Hematopoietic multipotent progenitor cell (in vitro differentiated cells): Measurements from ENCODE around the gene USP2. TPM values are rescaled to one million over a fixed set of nuclear protein-coding genes. Genes with fewer than 3 reads are reported as not detected.
A peak's percentile ranks its signal among the peaks of the same experiment; 100 is the strongest.

Experiments used
- DNase-seq, 3 donors: peaks; one replicate each; pipeline ENCODE4 v3.0.0-alpha.2; 2011 to 2015; ENCODE audit warnings: low read depth in 2 of 3, low spot score in 2 of 3
- total RNA-seq: library from RNA; depleted of rRNA; stranded (reverse); fragments of >200 nt; gene quantifications from one replicate; pipeline ENCODE4 v1.2.3, GENCODE V29; 2012

Gene USP2
- total RNA-seq, 1 donor = 0.54 TPM

DNA sequence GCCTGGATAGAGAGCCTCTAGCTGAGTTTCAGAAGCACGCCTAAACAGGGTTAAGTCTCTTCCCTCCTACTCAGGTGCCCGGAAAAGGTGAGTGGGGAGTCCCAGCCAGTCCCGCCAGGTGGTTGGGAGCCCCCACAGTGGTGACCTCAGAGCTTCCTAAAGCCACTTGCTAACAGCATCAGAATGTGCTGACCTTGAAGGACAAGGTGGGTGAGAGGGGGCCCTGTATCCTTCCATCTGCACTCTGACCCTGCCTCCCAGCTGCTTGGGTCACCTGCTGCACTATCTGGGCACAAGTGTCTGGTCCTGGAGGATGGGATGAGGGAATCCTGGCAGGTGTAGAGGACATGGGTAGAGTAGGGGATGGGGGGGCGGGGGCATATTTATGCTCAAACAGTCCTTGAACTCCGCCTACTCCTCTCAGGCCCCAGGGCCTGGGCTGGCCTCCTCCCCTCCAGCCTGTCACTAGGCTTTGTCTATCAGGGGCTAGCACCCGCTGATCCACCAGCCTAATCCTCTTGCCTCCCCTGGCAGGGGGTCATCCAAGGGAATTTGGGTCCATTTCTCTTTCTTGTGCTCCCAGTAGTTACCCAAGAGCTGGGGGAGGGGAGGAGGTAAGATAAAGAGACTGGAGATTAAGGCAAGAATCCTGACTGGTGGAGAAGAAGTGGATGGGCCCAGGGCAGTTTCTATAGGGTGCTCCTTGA, 3.4 kb downstream of the USP2 start:
- no peak for DNase-seq

DNA sequence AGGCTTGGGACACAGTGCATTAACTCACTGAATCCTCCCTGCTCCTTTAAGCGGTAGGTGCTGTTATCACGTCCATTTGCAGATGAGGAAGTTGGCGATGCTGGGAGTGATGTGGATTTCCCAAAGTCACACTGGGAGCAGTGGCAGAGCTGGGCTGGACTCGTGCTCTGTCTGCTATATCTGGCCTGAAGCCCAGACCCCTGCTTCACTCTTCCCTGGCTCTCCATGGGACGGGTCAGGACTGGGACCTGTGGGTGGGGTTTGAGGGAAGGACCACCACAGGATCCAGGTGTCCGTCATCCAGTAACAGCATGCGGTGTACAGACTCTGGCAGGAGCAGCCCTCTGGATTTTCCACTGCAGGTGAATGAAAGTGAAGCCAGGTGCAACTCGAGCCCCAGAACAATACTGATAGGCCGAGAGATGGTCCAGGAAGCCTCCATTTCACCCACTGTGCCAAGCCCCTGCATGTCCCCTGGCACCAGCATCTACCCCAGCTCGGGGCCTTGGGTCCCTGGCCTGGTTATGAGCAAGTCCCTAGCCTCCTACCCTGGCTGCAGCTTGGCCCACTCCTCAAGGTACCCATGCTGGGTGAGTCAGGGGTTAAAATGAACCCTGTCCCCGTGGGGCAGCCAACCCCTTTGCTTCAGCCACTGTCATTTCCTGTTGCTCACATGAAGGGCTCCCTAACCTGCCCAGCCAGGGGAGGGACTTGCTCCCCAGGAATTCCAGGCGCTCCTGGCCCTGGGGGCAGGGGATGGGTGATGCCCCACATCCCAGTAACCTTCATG, 4.2 kb downstream of the USP2 start:
- no peak for DNase-seq

DNA sequence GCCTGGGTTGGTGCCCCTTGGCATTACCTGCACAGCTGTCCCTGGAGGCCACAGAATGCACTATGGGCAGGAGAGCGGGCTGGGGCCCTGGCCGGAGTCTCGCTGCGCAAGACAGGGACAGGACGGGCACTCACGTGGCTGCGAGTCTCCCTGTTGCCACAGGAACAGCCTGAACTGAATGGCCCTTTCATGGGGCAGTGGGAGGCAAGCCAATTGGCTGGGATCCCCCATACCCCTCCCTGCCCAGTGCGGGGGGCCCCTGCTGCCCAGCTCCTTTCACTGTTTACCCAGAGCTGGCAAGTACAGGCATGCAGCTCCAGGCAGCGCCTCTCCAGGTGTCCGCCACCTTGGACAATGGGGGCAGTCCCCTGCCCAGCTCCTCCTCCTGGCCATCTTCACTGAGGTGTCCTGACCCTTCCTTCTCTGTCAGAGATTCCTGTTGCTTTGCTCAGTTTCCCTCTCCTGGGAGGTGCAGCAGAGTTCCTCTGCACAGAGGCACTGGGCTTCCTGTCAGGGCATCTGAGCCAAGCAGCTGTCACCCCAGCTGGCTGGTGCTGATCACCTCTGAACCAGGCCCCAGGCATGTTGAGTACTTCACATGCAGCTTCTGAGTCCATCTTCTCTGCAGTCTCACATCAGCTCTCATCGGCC, 5.2 kb downstream of the USP2 start:
- DNase-seq = no peak

DNA sequence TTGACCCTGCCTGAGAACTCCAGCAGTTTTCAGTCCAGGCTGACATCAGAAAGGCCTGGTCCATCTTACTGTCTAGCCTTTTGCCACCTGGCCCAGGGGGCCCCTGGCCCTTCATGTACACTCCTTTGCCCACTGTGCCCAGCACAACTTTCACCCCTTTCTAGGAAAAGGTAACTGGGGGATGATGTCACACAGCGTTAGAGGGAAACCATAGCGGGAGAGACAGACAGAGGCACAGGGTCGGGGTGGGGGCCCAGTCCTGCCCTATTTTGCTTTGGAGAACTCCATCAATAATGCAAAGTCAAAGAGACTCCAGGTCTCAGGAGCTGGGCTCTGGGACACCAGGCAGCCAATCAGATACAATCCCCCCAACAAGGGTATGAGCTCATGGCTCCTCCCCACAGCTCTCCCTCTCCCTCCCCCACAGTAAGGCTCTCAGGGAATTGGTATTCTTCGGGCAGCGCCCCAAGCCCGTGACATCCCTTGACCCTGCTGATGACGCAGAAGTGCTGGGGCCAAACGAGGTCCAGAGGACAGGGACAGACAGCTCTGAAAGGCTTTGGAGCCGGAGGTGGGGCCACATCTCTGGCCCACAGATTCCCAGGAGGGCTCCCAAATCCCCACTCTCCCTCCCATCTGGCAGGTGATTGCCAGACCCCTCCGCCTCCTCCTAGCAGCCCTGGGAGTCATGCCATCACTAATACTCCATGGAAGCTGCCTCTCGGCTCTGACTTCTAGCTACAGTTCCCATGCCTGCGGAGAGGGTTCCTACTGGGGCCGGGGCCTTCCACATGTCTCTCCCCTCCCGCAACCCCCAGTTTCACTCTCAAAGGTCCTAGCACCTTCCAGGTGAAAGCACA, 5.9 kb downstream of the USP2 start:
- DNase-seq = no peak

DNA sequence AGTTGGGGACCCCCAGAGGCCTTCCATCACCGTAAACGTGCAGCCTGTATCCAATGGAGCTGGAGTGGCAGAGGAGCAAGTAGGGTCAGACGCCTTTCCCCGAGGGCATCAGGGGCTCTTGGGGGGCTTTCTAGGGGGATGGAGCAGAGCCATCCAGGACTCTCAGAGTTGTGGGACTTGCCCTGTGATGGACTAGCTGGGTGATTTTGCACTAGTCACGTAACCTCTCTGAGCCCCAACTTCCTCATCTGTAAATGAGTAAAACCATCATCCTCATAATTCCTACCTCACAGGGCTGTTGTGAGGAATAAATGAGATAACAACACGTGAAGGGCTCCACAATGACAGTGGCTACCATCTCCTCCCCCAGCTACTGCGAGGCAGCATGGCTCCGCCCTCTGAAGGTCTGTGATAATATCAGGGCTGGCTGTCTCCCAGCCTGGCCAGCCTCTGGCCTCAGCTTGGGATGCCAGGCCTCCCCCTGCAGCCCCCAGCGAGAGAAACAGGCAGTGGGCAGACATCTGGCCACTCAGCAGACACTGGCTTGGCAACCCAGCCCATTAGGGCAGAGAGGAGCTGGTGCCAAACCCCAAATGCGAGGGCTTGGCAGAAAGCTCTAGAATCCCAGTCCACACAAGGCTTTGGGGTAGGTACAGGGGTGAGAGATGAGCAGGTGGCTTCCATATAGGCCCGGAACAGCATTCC, 6.7 kb downstream of the USP2 start:
- DNase-seq = no peak

DNA sequence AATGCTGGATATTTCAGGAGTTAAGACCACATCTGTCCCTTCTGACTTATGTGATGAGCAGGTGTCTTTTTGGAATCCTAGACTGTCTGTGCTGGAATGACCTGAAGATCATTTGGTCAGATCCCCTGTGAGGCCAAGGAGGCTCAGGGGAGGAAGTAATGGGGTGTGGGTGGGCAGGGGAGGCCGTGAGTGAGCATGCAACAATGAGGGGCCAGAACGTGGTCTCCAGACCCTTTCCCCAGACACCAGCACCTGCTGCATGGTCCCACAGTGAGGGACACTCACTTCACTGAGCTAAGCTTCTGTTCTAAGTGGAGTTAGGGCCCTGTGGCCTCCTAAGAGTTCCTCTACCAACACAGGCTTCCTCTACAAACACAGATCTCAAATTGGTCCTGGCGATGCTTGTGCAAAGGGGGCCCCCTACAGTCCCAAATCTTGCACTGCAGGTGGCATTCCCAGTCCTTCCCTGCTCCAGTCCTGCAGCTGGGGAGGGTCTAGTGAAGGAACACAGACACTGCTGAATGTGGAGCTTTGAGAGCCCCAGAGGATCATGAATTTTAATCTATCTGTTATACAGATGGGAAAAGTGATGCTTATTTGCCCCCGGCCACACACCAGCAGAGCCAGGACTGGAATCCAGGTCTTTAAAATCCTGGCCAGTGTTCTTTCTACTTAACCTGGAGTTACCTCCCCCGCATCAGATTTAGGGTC, 7.4 kb downstream of the USP2 start:
- peak in 2 of 3 donors; percentile 31 to 55 for DNase-seq

DNA sequence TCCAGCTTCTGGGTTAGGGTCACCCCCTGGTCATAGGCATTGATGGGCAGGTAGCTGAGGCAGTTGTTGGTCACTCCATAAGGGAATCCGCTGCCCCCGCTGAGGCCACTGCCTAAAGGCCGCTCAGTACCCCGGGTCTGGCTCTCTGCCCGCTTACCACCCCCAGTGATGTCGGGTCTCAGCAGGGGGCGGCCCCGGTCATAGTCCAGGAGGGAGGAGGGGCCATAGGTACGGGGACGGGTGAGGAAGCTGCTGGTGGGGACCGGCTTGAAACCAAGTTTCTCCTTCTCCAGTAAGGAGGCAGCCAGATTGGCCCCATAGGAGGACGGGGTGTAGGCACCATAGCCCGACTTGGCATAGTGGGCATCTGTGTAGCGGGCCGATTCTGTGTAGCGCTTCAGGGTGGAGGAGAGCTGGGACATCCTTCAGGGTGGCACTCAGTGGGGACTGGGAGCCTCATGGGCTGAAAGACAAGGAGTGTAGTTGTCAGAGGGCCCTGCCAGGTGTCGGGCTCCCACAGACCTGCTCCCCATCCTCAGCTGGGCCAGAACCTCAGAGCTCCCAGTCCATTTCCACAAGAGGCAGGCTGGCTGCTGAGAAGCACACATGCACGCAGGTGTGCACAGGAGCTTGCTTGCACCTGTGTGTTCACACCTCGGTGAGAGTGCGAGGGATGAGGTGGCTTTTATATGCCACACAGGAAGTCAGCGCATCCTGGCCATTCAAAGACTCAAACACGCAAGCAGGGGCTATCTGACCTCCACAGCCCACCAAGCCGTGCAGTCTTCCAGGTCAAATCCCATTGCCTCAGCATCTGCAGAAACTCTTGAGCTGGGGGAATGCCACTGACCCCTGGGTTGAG, 8.2 kb downstream of the USP2 start:
- no peak for DNase-seq

DNA sequence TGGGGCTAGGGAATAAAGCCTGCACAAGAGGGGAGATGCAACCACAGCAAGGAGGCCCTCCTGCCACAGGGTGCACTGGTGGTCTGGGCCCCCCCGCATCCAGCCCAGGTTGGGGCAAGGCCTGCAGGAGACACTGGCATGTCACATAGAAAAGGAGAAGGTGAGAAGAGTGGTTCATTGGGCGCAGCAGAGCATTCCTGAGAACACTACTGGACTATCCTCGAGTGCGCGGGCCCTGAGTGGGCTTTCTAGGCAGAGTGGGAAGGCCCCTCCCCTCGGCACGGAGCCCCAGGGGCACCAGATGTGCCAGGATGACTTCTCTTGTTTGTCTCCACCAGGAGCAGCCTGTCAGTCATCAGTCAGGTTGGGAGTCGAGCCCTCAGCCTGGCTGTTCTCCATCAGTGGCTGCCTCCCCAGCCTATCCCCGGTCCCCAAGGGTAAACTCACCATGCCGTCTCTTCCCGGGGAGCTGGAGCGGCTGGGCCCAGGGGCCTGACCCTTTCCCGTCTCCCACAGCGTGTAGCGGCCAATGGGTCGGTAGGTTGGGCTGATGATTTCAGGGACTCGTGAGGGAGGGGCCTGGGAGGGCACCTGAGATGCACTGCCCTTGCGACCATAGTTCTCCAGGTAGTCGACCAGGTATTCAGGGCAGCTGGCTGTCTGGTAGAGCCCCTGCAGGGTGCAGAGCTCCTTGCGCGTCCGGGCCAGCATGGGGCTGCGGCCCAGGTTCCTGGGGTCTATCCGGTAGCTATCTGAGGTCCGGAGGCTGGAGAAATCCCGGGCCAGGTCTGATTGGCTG, 9.0 kb downstream of the USP2 start:
- no peak for DNase-seq

DNA sequence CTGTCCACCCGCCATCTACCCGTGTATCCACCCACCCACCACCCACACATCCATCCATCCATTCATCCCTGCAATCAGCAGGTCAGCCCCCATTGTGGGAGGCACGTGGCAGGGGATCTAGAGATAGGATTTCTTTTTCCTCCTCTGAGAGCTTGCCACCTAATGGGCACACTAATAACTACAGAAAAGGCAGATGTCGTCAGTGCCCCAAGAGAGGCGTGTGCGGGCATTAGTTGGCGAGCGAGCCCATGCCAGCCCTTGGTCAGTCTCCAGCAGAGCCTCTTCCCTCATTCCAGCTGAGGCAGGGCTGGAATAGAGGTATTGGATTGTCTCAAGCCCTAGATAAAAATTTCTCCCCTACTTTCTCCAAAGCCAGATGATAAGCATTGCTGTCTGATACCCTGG, 9.7 kb downstream of the USP2 start:
- DNase-seq = peak in 1 of 3 donors; percentile 39

DNA sequence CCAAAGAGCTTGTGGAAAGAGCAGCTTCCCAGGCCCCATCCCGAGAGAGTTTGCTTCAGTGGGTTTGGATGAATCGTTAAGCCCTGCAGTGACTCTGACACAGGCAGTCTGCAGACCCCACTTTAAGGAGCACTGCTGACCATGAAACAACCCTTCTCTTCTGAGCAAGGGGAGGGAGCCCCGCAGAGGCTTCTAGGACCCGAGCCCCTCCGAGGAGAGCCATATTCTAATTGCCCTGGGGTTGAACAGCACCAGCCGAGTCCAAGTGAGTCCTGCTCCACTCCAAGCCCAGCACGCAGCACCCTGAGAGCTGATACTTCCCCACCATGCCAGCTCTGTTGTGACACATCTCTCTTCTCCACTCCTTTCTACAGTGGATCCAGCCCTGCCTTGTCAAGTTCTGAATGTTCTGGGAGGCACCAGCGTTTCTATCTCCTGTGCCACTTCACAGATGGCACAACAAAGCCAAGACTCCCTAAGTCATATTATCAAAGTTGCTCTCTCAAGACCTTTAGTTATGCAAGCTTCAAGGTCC, 10.4 kb downstream of the USP2 start:
- DNase-seq = no peak

DNA sequence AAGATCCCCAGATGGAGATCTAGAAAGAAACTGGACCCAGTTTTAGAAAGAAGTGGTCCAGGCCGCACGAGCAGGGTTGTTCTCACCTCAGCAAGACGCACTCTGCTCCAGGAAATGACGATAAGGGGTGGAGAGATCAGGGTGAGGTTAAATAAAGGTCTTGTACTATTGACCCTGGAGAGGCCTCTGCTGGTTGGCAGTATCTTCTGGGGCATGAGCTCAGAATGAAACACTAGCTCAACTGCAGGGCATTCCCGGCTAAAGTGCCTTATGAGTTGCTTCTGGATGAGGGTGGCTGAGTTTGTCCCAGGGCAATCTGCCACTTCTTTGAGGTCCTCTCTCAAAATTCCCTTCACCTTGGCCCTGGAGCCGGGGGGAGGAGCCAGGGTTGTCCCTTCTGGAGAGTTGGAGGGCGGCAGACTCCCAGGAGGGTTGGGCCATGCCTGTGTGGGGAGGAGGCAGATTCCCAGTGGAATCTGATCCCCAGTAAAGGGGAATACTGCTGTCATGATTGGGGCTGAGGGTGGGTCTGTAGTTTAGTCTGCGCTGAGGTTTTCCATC, 10.9 kb downstream of the USP2 start:
- no peak for DNase-seq

DNA sequence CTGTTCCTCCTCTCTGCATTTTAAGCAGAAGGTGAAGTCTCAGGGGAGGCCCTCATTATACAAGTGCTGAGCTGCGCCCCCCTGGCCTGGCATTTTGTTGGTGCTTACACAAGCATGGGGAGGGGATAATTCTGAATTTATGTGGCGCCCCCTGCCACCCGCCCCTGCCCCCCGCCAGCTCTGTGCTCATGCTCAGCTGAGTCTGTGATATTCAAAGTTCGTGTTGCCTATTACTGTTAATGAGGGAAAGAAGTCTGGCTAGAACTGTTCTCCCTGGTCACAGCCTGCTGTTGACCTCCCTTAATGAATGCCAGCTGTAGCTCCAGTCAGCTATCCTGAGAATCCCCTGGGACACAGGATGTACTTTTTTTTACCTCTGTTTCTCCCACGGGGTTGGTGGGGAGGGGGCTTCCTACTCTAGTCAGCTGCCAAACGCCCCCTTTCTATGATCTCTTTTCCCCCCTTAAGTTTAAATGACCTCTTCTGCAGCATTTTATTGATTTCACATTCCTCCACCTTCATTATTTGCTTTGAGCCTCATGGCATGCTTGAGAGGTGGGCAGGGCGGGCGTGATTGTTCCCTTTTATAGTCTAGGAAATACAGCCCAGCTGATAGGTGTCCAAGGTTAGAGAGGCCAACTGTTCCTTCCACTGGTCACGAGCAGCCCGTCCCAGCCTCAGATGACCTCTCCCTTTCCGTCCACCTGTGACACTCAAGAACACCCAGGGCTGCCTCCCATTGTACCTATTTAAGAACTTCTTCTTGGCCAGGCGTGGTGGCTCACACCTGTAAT, 12.2 kb downstream of the USP2 start:
- no peak for DNase-seq

DNA sequence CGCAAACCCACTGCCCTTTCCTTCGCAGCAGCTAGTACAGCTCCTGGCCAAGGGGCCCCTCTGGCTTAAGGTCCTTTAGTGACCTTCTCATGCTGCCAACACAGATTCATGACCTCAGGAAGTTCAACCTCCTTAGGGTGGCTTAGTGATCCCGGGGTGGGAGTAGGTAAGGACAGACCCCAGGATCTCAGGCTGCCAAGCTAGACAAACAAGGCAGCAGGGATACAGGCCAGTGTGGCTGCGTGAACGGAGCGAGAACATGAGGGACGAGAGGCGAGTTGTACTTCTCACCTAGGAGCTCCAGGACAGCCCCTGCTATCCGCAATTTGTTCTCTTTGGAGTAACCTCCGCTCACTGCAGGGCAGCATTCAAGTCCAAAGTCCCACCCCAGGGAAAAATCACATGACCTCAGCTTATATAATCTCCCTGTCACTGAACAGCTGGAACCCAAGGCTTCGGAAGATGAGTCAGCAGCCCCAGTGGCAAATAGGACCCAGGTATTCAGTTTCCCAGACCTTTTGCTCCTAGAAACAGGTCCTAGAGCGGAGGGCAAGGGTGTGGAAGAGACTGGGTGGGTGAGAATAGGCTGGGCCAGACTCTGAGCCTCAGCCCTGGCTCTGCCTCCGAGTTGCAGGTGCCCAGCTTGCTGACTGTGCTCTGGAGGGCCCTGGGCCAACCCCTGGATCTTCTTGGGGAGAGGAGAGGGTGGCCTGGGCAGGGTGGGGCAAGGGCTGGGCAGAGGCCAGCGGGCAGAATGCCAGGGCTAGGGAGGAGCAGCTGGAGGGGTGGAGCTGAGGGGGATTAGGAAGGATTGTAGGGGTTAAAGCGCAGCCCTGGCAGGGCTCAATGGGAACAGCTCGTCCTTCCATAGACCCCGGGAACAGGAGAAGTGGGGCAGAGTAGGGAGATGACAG, 13.1 kb downstream of the USP2 start:
- no peak for DNase-seq

DNA sequence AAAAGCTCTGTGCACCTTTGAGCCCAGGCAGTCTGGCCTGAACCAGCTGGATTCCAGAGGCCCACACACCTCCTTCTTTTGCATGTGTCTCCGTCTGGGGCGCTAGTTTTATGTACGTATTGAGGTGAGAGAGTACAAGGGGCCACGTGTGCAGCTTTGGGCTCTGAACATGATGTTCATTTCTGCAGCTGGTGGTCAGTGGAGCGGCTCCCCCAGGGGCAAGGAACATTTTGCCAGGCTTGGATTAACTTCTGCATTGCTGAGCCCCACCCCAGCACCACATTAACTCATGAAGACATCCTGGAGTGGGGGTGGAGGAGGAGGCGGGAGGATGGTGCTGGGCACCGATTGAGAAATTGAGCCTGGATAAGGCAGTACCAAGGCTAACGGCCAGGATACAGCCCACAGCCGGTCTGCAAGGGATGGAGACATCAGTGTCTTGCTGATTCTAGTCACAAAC, 13.8 kb downstream of the USP2 start:
- no peak for DNase-seq
